Transverse colon (tissue), 4 donors: Measurements from ENCODE around the gene ZNF280A.

Experiments
- EP300 ChIP-seq: sonication (generic); formaldehyde crosslinking; IDR thresholded peaks from one replicate; pipeline ENCODE4 v1.6.1; 2017; ENCODE audit warnings: antibody characterized with exemption, low read depth
- POLR2A ChIP-seq: fragments of 450-650 bp; IDR thresholded peaks from one replicate; pipeline ENCODE4 v1.6.1; 2016; ENCODE audit warnings: antibody characterized with exemption, mild to moderate bottlenecking, moderate library complexity
- POLR2AphosphoS5 ChIP-seq, 3 donors: sonication (generic); formaldehyde crosslinking; IDR thresholded peaks; one replicate each; pipeline ENCODE4 v1.6.1; 2016; ENCODE audit warnings: antibody characterized with exemption in 3 of 3
- TF ChIP-seq, protein P1 (sequence below), 5 experiments: fragments of 200-600 bp in 3 of 5; fragments of 450-650 bp in 2 of 5; sonication (generic) in 3 of 5; IDR thresholded peaks; 1 replicate in 2 of 5; 2 replicates in 3 of 5; pipeline ENCODE4 v1.5.1; 2016 to 2017; ENCODE audit warnings: antibody characterized with exemption in 5 of 5, inconsistent platforms in 3 of 5, mild to moderate bottlenecking in 2 of 5, moderate library complexity in 1 of 5

DNA sequence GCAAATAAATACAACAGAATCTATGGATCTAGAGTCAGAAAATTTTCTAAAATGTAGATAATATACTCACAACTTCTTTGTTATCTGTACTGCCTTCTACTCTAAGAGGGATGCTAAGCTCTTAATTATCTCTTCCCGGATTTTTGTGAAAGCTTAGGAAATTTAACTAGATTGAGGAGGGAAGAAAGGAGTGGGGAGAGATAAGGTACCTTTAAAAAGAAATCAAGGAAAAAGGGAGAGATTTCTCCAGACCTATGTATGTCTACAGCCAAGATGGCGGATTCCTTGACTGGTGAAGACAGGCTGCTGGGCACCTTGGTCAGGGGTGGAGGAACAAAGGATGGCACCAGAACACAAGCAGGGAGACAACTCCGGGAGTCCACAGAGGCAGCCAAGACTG is 34.5 kb downstream of the ZNF280A start:
- TF ChIP-seq, protein P1, sequence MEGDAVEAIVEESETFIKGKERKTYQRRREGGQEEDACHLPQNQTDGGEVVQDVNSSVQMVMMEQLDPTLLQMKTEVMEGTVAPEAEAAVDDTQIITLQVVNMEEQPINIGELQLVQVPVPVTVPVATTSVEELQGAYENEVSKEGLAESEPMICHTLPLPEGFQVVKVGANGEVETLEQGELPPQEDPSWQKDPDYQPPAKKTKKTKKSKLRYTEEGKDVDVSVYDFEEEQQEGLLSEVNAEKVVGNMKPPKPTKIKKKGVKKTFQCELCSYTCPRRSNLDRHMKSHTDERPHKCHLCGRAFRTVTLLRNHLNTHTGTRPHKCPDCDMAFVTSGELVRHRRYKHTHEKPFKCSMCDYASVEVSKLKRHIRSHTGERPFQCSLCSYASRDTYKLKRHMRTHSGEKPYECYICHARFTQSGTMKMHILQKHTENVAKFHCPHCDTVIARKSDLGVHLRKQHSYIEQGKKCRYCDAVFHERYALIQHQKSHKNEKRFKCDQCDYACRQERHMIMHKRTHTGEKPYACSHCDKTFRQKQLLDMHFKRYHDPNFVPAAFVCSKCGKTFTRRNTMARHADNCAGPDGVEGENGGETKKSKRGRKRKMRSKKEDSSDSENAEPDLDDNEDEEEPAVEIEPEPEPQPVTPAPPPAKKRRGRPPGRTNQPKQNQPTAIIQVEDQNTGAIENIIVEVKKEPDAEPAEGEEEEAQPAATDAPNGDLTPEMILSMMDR (IDR thresholded peaks at IDR 0.05), result no peak
- no peak for TF ChIP-seq EP300
- no peak for TF ChIP-seq POLR2AphosphoS5 (IDR thresholded peaks at IDR 0.05)
- TF ChIP-seq POLR2A, result no peak
